SU-DHL-6 (cell line): ENCODE data around the gene ZNF574.

ENCODE experiments used
- H2AFZ ChIP-seq: fragments of 200-600 bp; sonication (generic); 2 replicates; pipeline ENCODE4 v1.6.1; 2014; ENCODE audit warnings: low read depth, mild to moderate bottlenecking, moderate library complexity, mixed read lengths, antibody characterized with exemption, low read length; ENCODE audit not compliant: severe bottlenecking
- H3F3A ChIP-seq: fragments of 200-600 bp; shearing (Covaris generic); 2 replicates; pipeline ENCODE4 v1.6.0; 2016; ENCODE audit warnings: antibody characterized with exemption, mild to moderate bottlenecking; ENCODE audit not compliant: insufficient read depth
- H3K27ac ChIP-seq: fragments of 200-600 bp; sonication (generic); 2 replicates; pipeline ENCODE4 v1.5.1; 2016; ENCODE audit warnings: low read depth, mild to moderate bottlenecking, low read length, moderate library complexity, mixed read lengths
- H3K27me3 ChIP-seq: fragments of 200-600 bp; sonication (generic), shearing (Covaris generic); 2 replicates; pipeline ENCODE4 v1.6.0; 2014; ENCODE audit warnings: mild to moderate bottlenecking, low read length
- H3K36me3 ChIP-seq: fragments of 200-600 bp; sonication (generic); 2 replicates; pipeline ENCODE4 v1.6.1; 2014; ENCODE audit warnings: mild to moderate bottlenecking, low read length, mixed read lengths
- H3K4me2 ChIP-seq: fragments of 300-600, 200-600 bp; shearing (Covaris generic), sonication (generic); 2 replicates; pipeline ENCODE4 v1.6.0; 2014; ENCODE audit warnings: low read length, low read depth, mild to moderate bottlenecking; ENCODE audit not compliant: poor library complexity, severe bottlenecking
- H3K4me3 ChIP-seq: fragments of 200-600 bp; sonication (generic); 2 replicates; pipeline ENCODE4 v1.5.1; 2014; ENCODE audit warnings: antibody characterized with exemption, low read length, mild to moderate bottlenecking, mixed read lengths; ENCODE audit not compliant: insufficient read depth, poor library complexity, severe bottlenecking
- H3K79me2 ChIP-seq: fragments of 200-600 bp; sonication (generic); 2 replicates; pipeline ENCODE4 v1.6.1; 2014; ENCODE audit warnings: mild to moderate bottlenecking, low read length, moderate library complexity; ENCODE audit not compliant: insufficient read depth
- H3K9ac ChIP-seq: fragments of 200-600 bp; sonication (generic); 2 replicates; pipeline ENCODE4 v1.7.0; 2014; ENCODE audit warnings: mild to moderate bottlenecking, low read length
- H3K9me2 ChIP-seq: fragments of 200-600 bp; sonication (generic); replicated peaks from 2 replicates; pipeline ENCODE4 v1.6.1; 2014; ENCODE audit warnings: low read length; ENCODE audit not compliant: insufficient read depth
- H3K9me3 ChIP-seq: fragments of 200-600 bp; sonication (generic); 2 replicates; pipeline ENCODE4 v1.6.1; 2014; ENCODE audit warnings: low read length, mixed read lengths; ENCODE audit not compliant: insufficient read depth
- H4K20me1 ChIP-seq: fragments of 200-600 bp; sonication (generic); 2 replicates; pipeline ENCODE4 v1.6.1; 2014; ENCODE audit warnings: low read depth, mild to moderate bottlenecking, antibody characterized with exemption, low read length, moderate library complexity, mixed read lengths
- CTCF ChIP-seq: fragments of 200-600 bp; sonication (generic); IDR thresholded peaks from one replicate; pipeline ENCODE4 v1.5.1; 2017; ENCODE audit warnings: antibody characterized with exemption, mild to moderate bottlenecking, low read length, moderate library complexity; ENCODE audit not compliant: insufficient read depth, poor library complexity, severe bottlenecking
- EZH2phosphoT487 ChIP-seq: fragments of 200-600 bp; sonication (generic), shearing (Covaris generic); conservative IDR thresholded peaks from 2 replicates; pipeline ENCODE4 v1.6.1; 2018; ENCODE audit warnings: mild to moderate bottlenecking, antibody characterized with exemption, low read length, moderate library complexity, mixed read lengths

Gene ZNF574

GRCh38 chr19:42108527-42109389, 32.8 kb downstream of the ZNF574 start:
- no peaks in the 10 kb centered on the region for H4K20me1 ChIP-seq
- H3K79me2 ChIP-seq = peaks cover 5% of the 10 kb centered on the region; the same call in 1 of the 2 replicates
- no peak overlapping the region for H2AFZ ChIP-seq
- H3K4me3 ChIP-seq = no peak overlapping the region
- peak overlapping the region; percentile 45 for H3K4me2 ChIP-seq
- H3K9ac ChIP-seq = peak overlapping the region; percentile 41
- no peaks in the 10 kb centered on the region for H3K27me3 ChIP-seq
- no peak for TF ChIP-seq EZH2phosphoT487
- TF ChIP-seq CTCF = peak; percentile 91
- peak overlapping the region; percentile 81 for H3K27ac ChIP-seq
- H3K9me2 ChIP-seq = no peaks in the 10 kb centered on the region
- H3K9me3 ChIP-seq = no peaks in the 10 kb centered on the region
- peaks cover 24% of the 10 kb centered on the region for H3F3A ChIP-seq
- no peaks in the 10 kb centered on the region for H3K36me3 ChIP-seq

- H3K36me3 ChIP-seq = no peaks in the 10 kb centered on the region
- TF ChIP-seq CTCF = no peak
- TF ChIP-seq EZH2phosphoT487 = no peak
- peak overlapping the region; percentile 45 for H3K4me2 ChIP-seq
- H3K79me2 ChIP-seq = peaks cover 5% of the 10 kb centered on the region; the same call in 1 of the 2 replicates
- H2AFZ ChIP-seq = no peak overlapping the region
- H3K4me3 ChIP-seq = no peak overlapping the region
- H3K27ac ChIP-seq = peak overlapping the region; percentile 81
- H3K9ac ChIP-seq = no peak overlapping the region
- no peaks in the 10 kb centered on the region for H3K27me3 ChIP-seq
- H3K9me2 ChIP-seq = no peaks in the 10 kb centered on the region
- peaks cover 34% of the 10 kb centered on the region for H3F3A ChIP-seq
- no peaks in the 10 kb centered on the region for H3K9me3 ChIP-seq
- H4K20me1 ChIP-seq = no peaks in the 10 kb centered on the region
These were observed 33.9 kb downstream of the ZNF574 start for GRCh38 chr19:42109896-42110295.

GRCh38 chr19:42110658-42111057, 34.7 kb downstream of the ZNF574 start:
- Histone ChIP-seq H3K9me2 (no peaks in the 10 kb centered on the region), H2AFZ (no peak overlapping the region), H3K27ac (peak overlapping the region; percentile 45), H4K20me1 (no peaks in the 10 kb centered on the region), H3K36me3 (no peaks in the 10 kb centered on the region), H3K4me3 (no peak overlapping the region), H3K9me3 (no peaks in the 10 kb centered on the region), H3K27me3 (no peaks in the 10 kb centered on the region), H3K4me2 (no peak overlapping the region), H3F3A (peaks cover 42% of the 10 kb centered on the region), H3K9ac (no peak overlapping the region), H3K79me2 (peaks cover 5% of the 10 kb centered on the region; the same call in 1 of the 2 replicates)
- no peak for TF ChIP-seq EZH2phosphoT487
- TF ChIP-seq CTCF = no peak
